GM23338 (cell line): ENCODE results near the gene CAMTA1. TPM values are rescaled to one million over a fixed set of nuclear protein-coding genes. Genes with fewer than 3 reads are reported as not detected.

Experiments used
- ATAC-seq: fragments of 200-7000 bp; cut with Tn5 transposase; 3 replicates; pipeline ENCODE4 v1.9.1; 2020
- DNase-seq: peaks from one replicate; pipeline ENCODE4 v3.0.0-alpha.2; 2015; ENCODE audit warnings: low spot score
- H2AFZ ChIP-seq: fragments of 200-600 bp; sonication (generic); 2 replicates; pipeline ENCODE4 v1.8.0; 2016; ENCODE audit warnings: antibody characterized with exemption, mild to moderate bottlenecking, moderate library complexity
- H3F3A ChIP-seq: fragments of 200-600 bp; sonication (generic); replicated peaks from 2 replicates; pipeline ENCODE4 v1.8.0; 2017; ENCODE audit warnings: antibody characterized with exemption, mixed run types, low read depth
- H3K27ac ChIP-seq: fragments of 200-600 bp; sonication (generic); 2 replicates; pipeline ENCODE4 v1.6.1; 2016; ENCODE audit warnings: low read depth
- H3K27me3 ChIP-seq: fragments of 200-600 bp; sonication (generic); 2 replicates; pipeline ENCODE4 v1.8.0; 2016; ENCODE audit warnings: mild to moderate bottlenecking, mixed run types, moderate library complexity; ENCODE audit not compliant: insufficient read depth
- H3K36me3 ChIP-seq: fragments of 200-600 bp; sonication (generic); 2 replicates; pipeline ENCODE4 v1.8.0; 2016; ENCODE audit warnings: mild to moderate bottlenecking; ENCODE audit not compliant: insufficient read depth
- H3K4me1 ChIP-seq: fragments of 200-600 bp; sonication (generic); 2 replicates; pipeline ENCODE4 v1.8.0; 2016; ENCODE audit warnings: mild to moderate bottlenecking, moderate library complexity; ENCODE audit not compliant: insufficient read depth
- H3K4me2 ChIP-seq: fragments of 200-600 bp; sonication (generic); 2 replicates; pipeline ENCODE4 v1.7.1; 2017; ENCODE audit warnings: mixed run types
- H3K4me3 ChIP-seq: fragments of 200-600 bp; sonication (generic); 2 replicates; pipeline ENCODE4 v1.6.1; 2016; ENCODE audit warnings: mixed run types
- H3K79me2 ChIP-seq: fragments of 200-600 bp; sonication (generic); replicated peaks from 2 replicates; pipeline ENCODE4 v1.8.0; 2017; ENCODE audit warnings: mild to moderate bottlenecking; ENCODE audit not compliant: insufficient read depth
- H3K9me2 ChIP-seq: fragments of 200-600 bp; sonication (generic); 2 replicates; pipeline ENCODE4 v1.8.0; 2017; ENCODE audit not compliant: insufficient read depth
- H4K20me1 ChIP-seq: fragments of 200-600 bp; sonication (generic); replicated peaks from 2 replicates; pipeline ENCODE4 v1.8.0; 2017; ENCODE audit warnings: mild to moderate bottlenecking; ENCODE audit not compliant: insufficient read depth
- H3K27ac Mint-ChIP-seq: 2 replicates; pipeline ENCODE4 v1.8.0; 2020; ENCODE audit warnings: inconsistent platforms, mild to moderate bottlenecking, moderate library complexity, mixed read lengths
- H3K27me3 Mint-ChIP-seq: 3 replicates; pipeline ENCODE4 v1.8.0; 2022; ENCODE audit warnings: low read depth, mild to moderate bottlenecking, moderate library complexity, mixed read lengths, inconsistent platforms; ENCODE audit not compliant: insufficient read depth, poor library complexity
- H3K36me3 Mint-ChIP-seq: 3 replicates; pipeline ENCODE4 v1.8.0; 2021; ENCODE audit warnings: low read depth, mild to moderate bottlenecking, inconsistent platforms, moderate library complexity, mixed read lengths
- H3K4me1 Mint-ChIP-seq: 3 replicates; pipeline ENCODE4 v1.8.0; 2020; ENCODE audit warnings: mild to moderate bottlenecking, inconsistent platforms, mixed read lengths
- H3K4me3 Mint-ChIP-seq: 3 replicates; pipeline ENCODE4 v1.8.0; 2021; ENCODE audit warnings: moderate library complexity, mild to moderate bottlenecking, inconsistent platforms, mixed read lengths
- H3K9me3 Mint-ChIP-seq: 3 replicates; pipeline ENCODE4 v1.8.0; 2020; ENCODE audit warnings: moderate library complexity, mild to moderate bottlenecking, inconsistent platforms, mixed read lengths
- CREB1 ChIP-seq: fragments of 250-450 bp; sonication (Bioruptor Pico); IDR thresholded peaks from 2 replicates; pipeline ENCODE4 v1.5.0; 2020; ENCODE audit warnings: low read depth, mild to moderate bottlenecking, moderate library complexity
- EZH2 ChIP-seq: fragments of 200-600 bp; sonication (generic); IDR thresholded peaks from one replicate; pipeline ENCODE4 v1.8.0; 2017; ENCODE audit warnings: antibody characterized with exemption, mild to moderate bottlenecking, low read depth; ENCODE audit not compliant: unreplicated experiment
- JUNB ChIP-seq: IDR thresholded peaks from one replicate; pipeline ENCODE4 v1.6.1; 2016; ENCODE audit warnings: antibody characterized with exemption; ENCODE audit not compliant: unreplicated experiment
- NANOG ChIP-seq: IDR thresholded peaks from 2 replicates; pipeline ENCODE4 v1.6.1; 2016; ENCODE audit warnings: antibody characterized with exemption, borderline replicate concordance
- POLR2AphosphoS5 ChIP-seq: IDR thresholded peaks from 2 replicates; pipeline ENCODE4 v1.6.1; 2016; ENCODE audit warnings: antibody characterized with exemption, low read depth
- STAT1 ChIP-seq: IDR thresholded peaks from one replicate; pipeline ENCODE4 v1.6.1; 2016; ENCODE audit warnings: antibody characterized with exemption; ENCODE audit not compliant: unreplicated experiment
- ZNF114 ChIP-seq: fragments of 250-450 bp; sonication (Bioruptor Pico); IDR thresholded peaks from 2 replicates; pipeline ENCODE4 v1.5.0; 2020; ENCODE audit warnings: mild to moderate bottlenecking, moderate library complexity
- ZNF331 ChIP-seq: fragments of 250-450 bp; sonication (Bioruptor Pico); IDR thresholded peaks from 2 replicates; pipeline ENCODE4 v1.5.0; 2020; ENCODE audit warnings: low read depth, mild to moderate bottlenecking, moderate library complexity
- ZNF462 ChIP-seq: fragments of 250-450 bp; sonication (Bioruptor Pico); IDR thresholded peaks from 2 replicates; pipeline ENCODE4 v1.5.0; 2020; ENCODE audit warnings: mild to moderate bottlenecking, moderate library complexity
- polyA plus RNA-seq: library from polyadenylated mRNA; unstranded; fragments of >200 nt; fragmentation: Nextera tagmentation; extraction: Ambion mirVana; gene quantifications from 2 replicates; pipeline ENCODE4 v1.2.1, GENCODE V29; 2016
- total RNA-seq: library from RNA; depleted of rRNA; stranded (reverse); fragments of >200 nt; shearing (Covaris generic); gene quantifications from 2 replicates; pipeline ENCODE4 v1.2.3, GENCODE V29; 2014

Gene CAMTA1
- total and polyA plus RNA-seq, 2 experiments from 2014 or later, result 115 to 519 TPM

DNA sequence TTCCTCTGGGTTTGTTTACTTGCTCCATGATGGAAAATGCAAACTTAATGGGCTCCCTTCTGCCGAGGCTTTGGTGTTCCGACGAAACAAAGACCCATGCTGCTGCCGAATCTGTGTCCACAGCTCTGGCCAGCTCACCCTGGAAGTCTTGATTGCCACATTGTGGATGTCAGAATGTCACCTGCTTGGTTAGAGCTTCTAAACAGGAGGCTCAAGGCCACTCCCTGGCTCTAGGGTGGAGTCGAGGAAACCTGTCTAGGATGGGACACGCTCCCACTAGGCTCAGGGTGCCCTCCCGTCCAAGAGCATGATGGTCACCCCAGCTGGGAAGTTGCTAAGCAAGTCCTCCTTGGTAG, 706.5 kb downstream of the CAMTA1 start (continued):
- TF ChIP-seq ZNF462 (CRISPR knock-in tag), result no peak

- no peak overlapping the region for H3K4me3 Mint-ChIP-seq
- TF ChIP-seq EZH2, result no peak
- TF ChIP-seq STAT1, result no peak
- TF ChIP-seq ZNF462 (CRISPR knock-in tag), result no peak
- no peak for TF ChIP-seq ZNF114
- no peak for TF ChIP-seq JUNB
- no peak for TF ChIP-seq ZNF331 (CRISPR knock-in tag)
- TF ChIP-seq CREB1 (CRISPR knock-in tag), result no peak
- no peak for TF ChIP-seq NANOG
- no peak for TF ChIP-seq POLR2AphosphoS5
Measured at GRCh38 chr1:7493711-7494454, 708.6 kb downstream of the CAMTA1 start.

More at GRCh38 chr1:7493711-7494454, 708.6 kb downstream of the CAMTA1 start:
- H3K79me2 ChIP-seq, result no peaks in the 10 kb centered on the region
- H3K27ac ChIP-seq, result no peak overlapping the region
- no peaks in the 10 kb centered on the region for H3K36me3 ChIP-seq
- Mint-ChIP-seq H3K9me3 (peaks cover 5% of the 10 kb centered on the region; the same call in 2 of the 3 replicates), H3K4me1 (peaks cover 18% of the 10 kb centered on the region), H3K27ac (no peak overlapping the region), H3K36me3 (no peaks in the 10 kb centered on the region; the same call in 2 of the 3 replicates), H3K27me3 (no peaks in the 10 kb centered on the region)
- ATAC-seq (no peak), DNase-seq (no peak)
- peaks cover 4% of the 10 kb centered on the region; the same call in 1 of the 2 replicates for H3F3A ChIP-seq
- no peak overlapping the region for H2AFZ ChIP-seq
- no peaks in the 10 kb centered on the region for H4K20me1 ChIP-seq
- H3K4me1 ChIP-seq, result no peaks in the 10 kb centered on the region
- H3K27me3 ChIP-seq, result no peaks in the 10 kb centered on the region
- H3K4me2 ChIP-seq, result no peak overlapping the region
- no peak overlapping the region for H3K4me3 ChIP-seq
- no peaks in the 10 kb centered on the region for H3K9me2 ChIP-seq
